SKM-1 (cell line): ENCODE results near the gene DSN1.
"Not testable (repeated sequence)": the region's sequence is repeated elsewhere in the genome, so short reads cannot be mapped to it uniquely, and the experiment has no call there.

Source experiments
- DNase-seq: peaks from one replicate; lab custom pipeline; 2025; ENCODE audit not compliant: unreplicated experiment; lab: John Stamatoyannopoulos, UW

DSN1 gene

GRCh38 chr20:36773597-36774390 lies at the start of gene DSN1:
TSS of gene DSN1 (minus strand) at chr20:36773763. CDS start at chr20:36771458, 2,305 bp downstream.
- DNase-seq, result peak; percentile 94

GRCh38 chr20:36823121-36823520 lies 49.6 kb upstream of the DSN1 start:
- no peak for DNase-seq

GRCh38 chr20:36821964-36822437 lies 48.4 kb upstream of the DSN1 start:
- no peak for DNase-seq

- DNase-seq, result no peak
Measured at GRCh38 chr20:36820928-36821327, 47.4 kb upstream of the DSN1 start.

- no peak for DNase-seq
Measured at GRCh38 chr20:36820073-36820472, 46.5 kb upstream of the DSN1 start.

- no peak for DNase-seq
Measured at GRCh38 chr20:36819659-36820058, 46.1 kb upstream of the DSN1 start.

GRCh38 chr20:36818861-36819260 lies 45.3 kb upstream of the DSN1 start:
- DNase-seq, result no peak

- no peak for DNase-seq
Measured at GRCh38 chr20:36818185-36818584, 44.6 kb upstream of the DSN1 start.

- DNase-seq, result no peak
Measured at GRCh38 chr20:36817496-36817895, 43.9 kb upstream of the DSN1 start.

GRCh38 chr20:36815454-36816091 lies 42.0 kb upstream of the DSN1 start:
- no peak for DNase-seq

GRCh38 chr20:36812594-36813463 lies 39.3 kb upstream of the DSN1 start:
- DNase-seq, result no peak

GRCh38 chr20:36808317-36809257 lies 35.0 kb upstream of the DSN1 start:
- peak; percentile 51 for DNase-seq

- DNase-seq, result no peak
Measured at GRCh38 chr20:36806049-36806448, 32.5 kb upstream of the DSN1 start.

- DNase-seq, result no peak
Measured at GRCh38 chr20:36805396-36805795, 31.8 kb upstream of the DSN1 start.

- DNase-seq, result no peak
Measured at GRCh38 chr20:36804425-36804824, 30.9 kb upstream of the DSN1 start.

- no peak for DNase-seq
Measured at GRCh38 chr20:36802326-36803222, 29.0 kb upstream of the DSN1 start.

- DNase-seq, result no peak
Measured at GRCh38 chr20:36800410-36800809, 26.8 kb upstream of the DSN1 start.

- not testable (repeated sequence) for DNase-seq
Measured at GRCh38 chr20:36799313-36799712, 25.8 kb upstream of the DSN1 start.

GRCh38 chr20:36796875-36797274 lies 23.3 kb upstream of the DSN1 start:
- no peak for DNase-seq
